ENCODE data around the gene PAN3. TPM values are rescaled to one million over a fixed set of nuclear protein-coding genes. Genes with fewer than 3 reads are reported as not detected.

PAN3 gene
- total and polyA plus RNA-seq, 2 donors (not counting 1 experiment from before 2014, with no cell fraction given) = 13.9 to 18.5 TPM

- H3K4me3 ChIP-seq (replicated peaks in 1 of 4; ENCODE audit: control extremely low read depth in 1 of 4, insufficient read depth in 1 of 4, low read depth in 3 of 4, low read length in 4 of 4) = no peak overlapping the region
- no peaks in the 10 kb centered on the region for H3K4me1 ChIP-seq (ENCODE audit: control insufficient read depth, extremely low read depth, insufficient read depth, low read length)
- no peak for TF ChIP-seq EZH2 (IDR thresholded peaks at IDR 0.05; ENCODE audit: low read length, missing control alignments)
- TF ChIP-seq, protein P1, sequence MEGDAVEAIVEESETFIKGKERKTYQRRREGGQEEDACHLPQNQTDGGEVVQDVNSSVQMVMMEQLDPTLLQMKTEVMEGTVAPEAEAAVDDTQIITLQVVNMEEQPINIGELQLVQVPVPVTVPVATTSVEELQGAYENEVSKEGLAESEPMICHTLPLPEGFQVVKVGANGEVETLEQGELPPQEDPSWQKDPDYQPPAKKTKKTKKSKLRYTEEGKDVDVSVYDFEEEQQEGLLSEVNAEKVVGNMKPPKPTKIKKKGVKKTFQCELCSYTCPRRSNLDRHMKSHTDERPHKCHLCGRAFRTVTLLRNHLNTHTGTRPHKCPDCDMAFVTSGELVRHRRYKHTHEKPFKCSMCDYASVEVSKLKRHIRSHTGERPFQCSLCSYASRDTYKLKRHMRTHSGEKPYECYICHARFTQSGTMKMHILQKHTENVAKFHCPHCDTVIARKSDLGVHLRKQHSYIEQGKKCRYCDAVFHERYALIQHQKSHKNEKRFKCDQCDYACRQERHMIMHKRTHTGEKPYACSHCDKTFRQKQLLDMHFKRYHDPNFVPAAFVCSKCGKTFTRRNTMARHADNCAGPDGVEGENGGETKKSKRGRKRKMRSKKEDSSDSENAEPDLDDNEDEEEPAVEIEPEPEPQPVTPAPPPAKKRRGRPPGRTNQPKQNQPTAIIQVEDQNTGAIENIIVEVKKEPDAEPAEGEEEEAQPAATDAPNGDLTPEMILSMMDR (conservative IDR thresholded peaks at IDR 0.05 in 1 of 2, IDR thresholded peaks at IDR 0.05 in 1 of 2; ENCODE audit: low read depth in 1 of 2, low read length in 2 of 2) = no peak
- H4K20me1 ChIP-seq (ENCODE audit: control insufficient read depth, extremely low read depth, insufficient read depth, low read length) = no peaks in the 10 kb centered on the region
- no peaks in the 10 kb centered on the region for H3K36me3 ChIP-seq (ENCODE audit: control insufficient read depth, insufficient read depth, low read length)
- no peaks in the 10 kb centered on the region for H3K79me2 ChIP-seq (ENCODE audit: control insufficient read depth, insufficient read depth, low read length)
- no peak overlapping the region for H3K4me2 ChIP-seq (ENCODE audit: extremely low read depth, insufficient read depth, low read length)
- no peak overlapping the region for H3K9ac ChIP-seq (ENCODE audit: insufficient read depth, low read length)
- H3K9me3 ChIP-seq (ENCODE audit: control insufficient read depth, insufficient read depth, low read depth, low read length) = no peaks in the 10 kb centered on the region
- H3K27me3 ChIP-seq (ENCODE audit: control insufficient read depth, insufficient read depth, low read length) = no peaks in the 10 kb centered on the region
- H3K27ac ChIP-seq (ENCODE audit: insufficient read depth, low read length) = no peak overlapping the region
- no peak overlapping the region for H2AFZ ChIP-seq (ENCODE audit: low read length)
- DNase-seq (ENCODE audit: low read depth in 2 of 2) = no peak
These were observed 65.7 kb downstream of the PAN3 start for GRCh38 chr13:28204043-28204442.

- H3K27ac ChIP-seq (ENCODE audit: insufficient read depth, low read length) = no peak overlapping the region
- no peak overlapping the region for H3K4me3 ChIP-seq (replicated peaks in 1 of 4; ENCODE audit: control extremely low read depth in 1 of 4, insufficient read depth in 1 of 4, low read depth in 3 of 4, low read length in 4 of 4)
- H3K4me2 ChIP-seq (ENCODE audit: extremely low read depth, insufficient read depth, low read length) = no peak overlapping the region
- no peaks in the 10 kb centered on the region for H3K79me2 ChIP-seq (ENCODE audit: control insufficient read depth, insufficient read depth, low read length)
- H3K9ac ChIP-seq (ENCODE audit: insufficient read depth, low read length) = no peak overlapping the region
- no peaks in the 10 kb centered on the region for H4K20me1 ChIP-seq (ENCODE audit: control insufficient read depth, extremely low read depth, insufficient read depth, low read length)
- no peak overlapping the region for H2AFZ ChIP-seq (ENCODE audit: low read length)
- H3K36me3 ChIP-seq (ENCODE audit: control insufficient read depth, insufficient read depth, low read length) = no peaks in the 10 kb centered on the region
- TF ChIP-seq, protein P1 (conservative IDR thresholded peaks at IDR 0.05 in 1 of 2, IDR thresholded peaks at IDR 0.05 in 1 of 2; ENCODE audit: low read depth in 1 of 2, low read length in 2 of 2) = no peak
- no peak for TF ChIP-seq EZH2 (IDR thresholded peaks at IDR 0.05; ENCODE audit: low read length, missing control alignments)
- no peak for DNase-seq (ENCODE audit: low read depth in 2 of 2)
- no peaks in the 10 kb centered on the region for H3K9me3 ChIP-seq (ENCODE audit: control insufficient read depth, insufficient read depth, low read depth, low read length)
- H3K27me3 ChIP-seq (ENCODE audit: control insufficient read depth, insufficient read depth, low read length) = no peaks in the 10 kb centered on the region
- no peaks in the 10 kb centered on the region for H3K4me1 ChIP-seq (ENCODE audit: control insufficient read depth, extremely low read depth, insufficient read depth, low read length)
These were observed 66.5 kb downstream of the PAN3 start for GRCh38 chr13:28204690-28205443.

DNA sequence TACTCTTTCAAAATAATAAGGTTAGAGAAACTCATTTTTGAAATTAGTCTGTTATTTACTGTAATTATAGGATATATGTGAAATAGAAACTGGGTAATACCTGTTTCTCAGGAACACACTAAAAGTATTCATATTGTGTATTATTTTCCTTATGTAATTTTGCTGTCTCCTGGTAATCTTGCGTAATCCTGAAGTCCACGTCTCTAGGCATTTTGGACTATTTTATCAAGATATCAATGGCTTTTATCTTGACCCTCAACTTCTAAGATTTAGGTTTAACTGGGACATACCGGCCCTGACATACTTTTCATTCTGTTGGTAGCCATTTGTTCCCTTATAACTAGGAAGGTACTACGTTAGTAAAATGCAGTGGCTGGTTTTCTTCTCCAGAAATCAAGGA is 80.3 kb downstream of the PAN3 start:
- Histone ChIP-seq H3K4me1 (ENCODE audit: control insufficient read depth, extremely low read depth, insufficient read depth, low read length) (no peaks in the 10 kb centered on the region), H2AFZ (ENCODE audit: low read length) (no peak overlapping the region), H3K27me3 (ENCODE audit: control insufficient read depth, insufficient read depth, low read length) (no peaks in the 10 kb centered on the region), H3K36me3 (ENCODE audit: control insufficient read depth, insufficient read depth, low read length) (no peaks in the 10 kb centered on the region), H3K9me3 (ENCODE audit: control insufficient read depth, insufficient read depth, low read depth, low read length) (no peaks in the 10 kb centered on the region), H3K9ac (ENCODE audit: insufficient read depth, low read length) (no peak overlapping the region), H3K4me2 (ENCODE audit: extremely low read depth, insufficient read depth, low read length) (no peak overlapping the region), H4K20me1 (ENCODE audit: control insufficient read depth, extremely low read depth, insufficient read depth, low read length) (no peaks in the 10 kb centered on the region), H3K4me3 (replicated peaks in 1 of 4; ENCODE audit: control extremely low read depth in 1 of 4, insufficient read depth in 1 of 4, low read depth in 3 of 4, low read length in 4 of 4) (no peak overlapping the region), H3K27ac (ENCODE audit: insufficient read depth, low read length) (no peak overlapping the region), H3K79me2 (ENCODE audit: control insufficient read depth, insufficient read depth, low read length) (no peaks in the 10 kb centered on the region)
- no peak for DNase-seq (ENCODE audit: low read depth in 2 of 2)
- TF ChIP-seq, protein P1 (conservative IDR thresholded peaks at IDR 0.05 in 1 of 2, IDR thresholded peaks at IDR 0.05 in 1 of 2; ENCODE audit: low read depth in 1 of 2, low read length in 2 of 2) = no peak
- no peak for TF ChIP-seq EZH2 (IDR thresholded peaks at IDR 0.05; ENCODE audit: low read length, missing control alignments)
